Osteoblast (primary cell): ENCODE data around the gene ROPN1B. TPM values are rescaled to one million over a fixed set of nuclear protein-coding genes. Genes with fewer than 3 reads are reported as not detected.

Experiments
- DNase-seq: peaks from one replicate; pipeline ENCODE4 v3.0.0; 2011; ENCODE audit warnings: low spot score, mixed read lengths; ENCODE audit not compliant: insufficient read length; ENCODE audit errors: missing footprints
- H2AFZ ChIP-seq: 2 replicates; pipeline ENCODE4 v1.6.0; 2011; ENCODE audit warnings: mild to moderate bottlenecking, low read length
- H3K27ac ChIP-seq: 2 replicates; pipeline ENCODE4 v1.5.1; 2011; ENCODE audit warnings: mild to moderate bottlenecking, low read depth, low read length, moderate library complexity
- H3K27me3 ChIP-seq: 2 replicates; pipeline ENCODE4 v1.6.0; 2012; ENCODE audit warnings: mild to moderate bottlenecking, control low read depth, inconsistent platforms, low read length, moderate library complexity; ENCODE audit not compliant: insufficient read depth
- H3K36me3 ChIP-seq: 2 replicates; pipeline ENCODE4 v1.5.1; 2011; ENCODE audit warnings: mild to moderate bottlenecking, low read length, control low read depth, moderate library complexity; ENCODE audit not compliant: insufficient read depth
- H3K4me1 ChIP-seq: 2 replicates; pipeline ENCODE4 v1.5.1; 2011; ENCODE audit warnings: mild to moderate bottlenecking, low read length, control low read depth, moderate library complexity; ENCODE audit not compliant: insufficient read depth
- H3K4me2 ChIP-seq: 2 replicates; pipeline ENCODE4 v1.6.0; 2011; ENCODE audit warnings: mild to moderate bottlenecking, low read length; ENCODE audit not compliant: insufficient read depth
- H3K4me3 ChIP-seq: fragments of 200-600 bp; sonication (generic); 3 replicates; pipeline ENCODE4 v1.5.1; 2012; ENCODE audit warnings: mild to moderate bottlenecking, low read length, inconsistent platforms; ENCODE audit not compliant: insufficient read depth
- H3K79me2 ChIP-seq: 2 replicates; pipeline ENCODE4 v1.6.0; 2012; ENCODE audit warnings: mild to moderate bottlenecking, low read length, control low read depth, inconsistent platforms; ENCODE audit not compliant: insufficient read depth
- H3K9me3 ChIP-seq: 2 replicates; pipeline ENCODE4 v1.5.1; 2011; ENCODE audit warnings: low read depth, low read length, control low read depth
- H4K20me1 ChIP-seq: 2 replicates; pipeline ENCODE4 v1.6.0; 2012; ENCODE audit warnings: mild to moderate bottlenecking, low read length, control low read depth; ENCODE audit not compliant: insufficient read depth
- total RNA-seq: library from RNA; depleted of rRNA; stranded (reverse); fragments of >200 nt; gene quantifications from 2 replicates; pipeline ENCODE4 v1.2.3, GENCODE V29; 2012
- TF ChIP-seq, protein P1 (sequence below): IDR thresholded peaks from 2 replicates; pipeline ENCODE4 v1.5.1; 2011; ENCODE audit warnings: mild to moderate bottlenecking, low read depth, low read length, moderate library complexity; ENCODE audit errors: extremely low read depth

The ROPN1B gene
- total RNA-seq, 1 donor = not detected

DNA sequence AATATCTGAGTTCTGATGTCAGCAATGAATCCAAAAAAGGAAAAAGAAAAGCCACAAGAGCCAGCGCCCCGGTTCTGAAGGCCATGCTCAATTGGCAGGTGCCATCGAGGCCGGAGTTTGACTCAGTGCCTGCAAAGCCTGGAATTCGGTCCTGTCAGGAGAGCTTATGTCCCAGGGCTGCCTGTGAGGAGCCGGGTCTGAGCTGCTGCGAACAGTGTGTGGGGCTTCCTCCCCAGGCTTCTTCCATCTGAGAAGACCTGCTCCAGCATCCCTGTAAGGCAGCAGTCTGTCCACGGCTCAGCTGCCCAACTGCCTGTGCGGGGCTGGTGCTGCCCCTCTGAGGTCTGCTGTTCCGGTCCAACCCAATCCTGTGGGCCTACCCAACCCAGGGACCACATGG is 46.1 kb downstream of the ROPN1B start:
- Histone ChIP-seq H3K79me2 (no peaks in the 10 kb centered on the region), H3K4me2 (no peak overlapping the region), H3K9me3 (no peaks in the 10 kb centered on the region), H4K20me1 (no peaks in the 10 kb centered on the region), H3K27ac (no peak overlapping the region), H3K4me1 (peaks cover 3% of the 10 kb centered on the region), H3K27me3 (no peaks in the 10 kb centered on the region), H2AFZ (no peak overlapping the region), H3K4me3 (no peak overlapping the region), H3K36me3 (peaks cover 3% of the 10 kb centered on the region)
- TF ChIP-seq, protein P1, sequence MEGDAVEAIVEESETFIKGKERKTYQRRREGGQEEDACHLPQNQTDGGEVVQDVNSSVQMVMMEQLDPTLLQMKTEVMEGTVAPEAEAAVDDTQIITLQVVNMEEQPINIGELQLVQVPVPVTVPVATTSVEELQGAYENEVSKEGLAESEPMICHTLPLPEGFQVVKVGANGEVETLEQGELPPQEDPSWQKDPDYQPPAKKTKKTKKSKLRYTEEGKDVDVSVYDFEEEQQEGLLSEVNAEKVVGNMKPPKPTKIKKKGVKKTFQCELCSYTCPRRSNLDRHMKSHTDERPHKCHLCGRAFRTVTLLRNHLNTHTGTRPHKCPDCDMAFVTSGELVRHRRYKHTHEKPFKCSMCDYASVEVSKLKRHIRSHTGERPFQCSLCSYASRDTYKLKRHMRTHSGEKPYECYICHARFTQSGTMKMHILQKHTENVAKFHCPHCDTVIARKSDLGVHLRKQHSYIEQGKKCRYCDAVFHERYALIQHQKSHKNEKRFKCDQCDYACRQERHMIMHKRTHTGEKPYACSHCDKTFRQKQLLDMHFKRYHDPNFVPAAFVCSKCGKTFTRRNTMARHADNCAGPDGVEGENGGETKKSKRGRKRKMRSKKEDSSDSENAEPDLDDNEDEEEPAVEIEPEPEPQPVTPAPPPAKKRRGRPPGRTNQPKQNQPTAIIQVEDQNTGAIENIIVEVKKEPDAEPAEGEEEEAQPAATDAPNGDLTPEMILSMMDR = no peak
- no peak for DNase-seq

GRCh38 chr3:126016616-126017015 is 47.6 kb downstream of the ROPN1B start:
- H3K4me2 ChIP-seq = no peak overlapping the region
- H3K4me3 ChIP-seq = no peak overlapping the region
- peaks cover 3% of the 10 kb centered on the region for H3K36me3 ChIP-seq
- no peak for DNase-seq
- no peaks in the 10 kb centered on the region for H3K79me2 ChIP-seq
- H3K4me1 ChIP-seq = peaks cover 3% of the 10 kb centered on the region
- H4K20me1 ChIP-seq = no peaks in the 10 kb centered on the region
- H3K27me3 ChIP-seq = no peaks in the 10 kb centered on the region
- no peaks in the 10 kb centered on the region for H3K9me3 ChIP-seq
- H3K27ac ChIP-seq = no peak overlapping the region
- no peak overlapping the region for H2AFZ ChIP-seq
- TF ChIP-seq, protein P1 = no peak

DNA sequence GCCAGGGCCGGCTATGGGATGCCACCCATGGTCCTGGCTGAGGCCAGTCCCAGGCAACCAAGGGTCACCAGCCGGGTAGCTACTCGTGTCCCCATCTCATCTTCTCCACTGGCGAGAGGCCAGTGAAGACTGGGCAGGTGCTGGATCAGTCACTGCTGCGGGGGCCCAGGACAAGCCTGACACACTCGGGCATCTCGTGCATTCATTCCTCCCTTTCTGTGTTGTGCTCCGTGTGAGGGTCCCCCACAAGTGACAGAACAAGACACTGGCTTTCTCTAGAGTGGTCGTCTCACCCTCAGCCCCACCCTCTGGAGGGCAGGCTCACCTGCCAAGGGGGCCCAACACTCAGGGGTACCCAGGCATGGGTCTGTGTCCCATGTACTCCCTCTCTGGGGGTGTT is 48.4 kb downstream of the ROPN1B start:
- H3K4me2 ChIP-seq = no peak overlapping the region
- no peaks in the 10 kb centered on the region for H3K27me3 ChIP-seq
- no peaks in the 10 kb centered on the region for H3K79me2 ChIP-seq
- no peaks in the 10 kb centered on the region for H3K36me3 ChIP-seq
- DNase-seq = no peak
- H3K9me3 ChIP-seq = no peaks in the 10 kb centered on the region
- H3K4me1 ChIP-seq = peaks cover 3% of the 10 kb centered on the region
- no peak overlapping the region for H3K4me3 ChIP-seq
- H4K20me1 ChIP-seq = no peaks in the 10 kb centered on the region
- H3K27ac ChIP-seq = no peak overlapping the region
- TF ChIP-seq, protein P1 = no peak
- no peak overlapping the region for H2AFZ ChIP-seq

DNA sequence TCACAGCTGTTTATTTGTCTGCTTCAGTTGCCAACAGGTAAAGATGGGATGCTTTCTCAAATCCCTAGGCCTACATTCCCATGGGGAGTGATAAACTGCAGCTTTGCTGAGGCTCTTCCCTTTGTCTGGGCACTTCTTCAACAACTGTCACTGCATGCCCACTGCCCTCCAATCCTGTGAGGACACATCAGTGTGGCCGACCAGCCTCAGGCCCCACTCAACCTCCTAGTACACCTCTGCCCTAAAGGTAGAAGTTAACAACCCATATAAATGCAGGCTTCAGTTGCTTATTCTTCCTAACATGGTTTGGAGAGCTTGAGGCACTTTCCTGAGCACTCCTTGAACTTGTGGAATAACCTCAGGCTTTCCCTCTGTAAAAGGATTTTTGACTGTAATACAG is 49.6 kb downstream of the ROPN1B start:
- H3K4me1 ChIP-seq = peaks cover 3% of the 10 kb centered on the region
- H3K27me3 ChIP-seq = no peaks in the 10 kb centered on the region
- DNase-seq = no peak
- no peaks in the 10 kb centered on the region for H3K79me2 ChIP-seq
- H3K4me2 ChIP-seq = no peak overlapping the region
- H4K20me1 ChIP-seq = no peaks in the 10 kb centered on the region
- no peaks in the 10 kb centered on the region for H3K36me3 ChIP-seq
- H3K27ac ChIP-seq = no peak overlapping the region
- TF ChIP-seq, protein P1 = no peak
- H3K4me3 ChIP-seq = no peak overlapping the region
- no peaks in the 10 kb centered on the region for H3K9me3 ChIP-seq
- no peak overlapping the region for H2AFZ ChIP-seq
